Measurements from ENCODE around the gene SERTAD2.

DNA sequence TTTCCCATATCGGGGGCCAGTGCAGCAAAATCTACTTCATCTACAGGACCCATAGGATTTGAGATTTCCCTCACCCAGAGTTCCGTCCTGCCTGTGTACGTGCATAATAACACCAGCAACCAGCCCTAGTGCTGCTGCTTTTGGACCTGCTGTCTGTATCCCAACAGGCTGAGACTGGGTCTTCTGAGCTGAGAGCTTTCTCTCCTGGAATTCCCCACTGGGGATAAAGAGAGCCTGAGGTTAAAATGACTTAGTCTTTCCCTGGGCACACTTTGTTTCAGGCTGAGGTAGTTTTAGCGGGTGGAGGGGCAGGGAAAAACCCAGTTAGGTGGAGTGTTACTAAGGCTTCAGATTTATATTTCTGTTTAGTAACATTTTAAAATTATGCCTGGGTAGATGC is 62.5 kb downstream of the SERTAD2 start:
- no peak for TF ChIP-seq POLR2A (IDR thresholded peaks at IDR 0.05)
- TF ChIP-seq, protein P1, sequence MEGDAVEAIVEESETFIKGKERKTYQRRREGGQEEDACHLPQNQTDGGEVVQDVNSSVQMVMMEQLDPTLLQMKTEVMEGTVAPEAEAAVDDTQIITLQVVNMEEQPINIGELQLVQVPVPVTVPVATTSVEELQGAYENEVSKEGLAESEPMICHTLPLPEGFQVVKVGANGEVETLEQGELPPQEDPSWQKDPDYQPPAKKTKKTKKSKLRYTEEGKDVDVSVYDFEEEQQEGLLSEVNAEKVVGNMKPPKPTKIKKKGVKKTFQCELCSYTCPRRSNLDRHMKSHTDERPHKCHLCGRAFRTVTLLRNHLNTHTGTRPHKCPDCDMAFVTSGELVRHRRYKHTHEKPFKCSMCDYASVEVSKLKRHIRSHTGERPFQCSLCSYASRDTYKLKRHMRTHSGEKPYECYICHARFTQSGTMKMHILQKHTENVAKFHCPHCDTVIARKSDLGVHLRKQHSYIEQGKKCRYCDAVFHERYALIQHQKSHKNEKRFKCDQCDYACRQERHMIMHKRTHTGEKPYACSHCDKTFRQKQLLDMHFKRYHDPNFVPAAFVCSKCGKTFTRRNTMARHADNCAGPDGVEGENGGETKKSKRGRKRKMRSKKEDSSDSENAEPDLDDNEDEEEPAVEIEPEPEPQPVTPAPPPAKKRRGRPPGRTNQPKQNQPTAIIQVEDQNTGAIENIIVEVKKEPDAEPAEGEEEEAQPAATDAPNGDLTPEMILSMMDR (IDR thresholded peaks at IDR 0.05), result no peak
